Loucy (cell line): ENCODE measurements around the gene STK39.
A peak's percentile ranks its signal among the peaks of the same experiment; 100 is the strongest.

Experiments
- H2AFZ ChIP-seq: fragments of 200-600 bp; sonication (generic); 2 replicates; pipeline ENCODE4 v1.6.0; 2016; ENCODE audit warnings: antibody characterized with exemption, mild to moderate bottlenecking, low read length, moderate library complexity
- H3F3A ChIP-seq: fragments of 200-600 bp; 2 replicates; pipeline ENCODE4 v1.6.0; 2016; ENCODE audit warnings: antibody characterized with exemption, low read depth, mild to moderate bottlenecking
- H3K27me3 ChIP-seq: fragments of 200-600 bp; sonication (generic); 2 replicates; pipeline ENCODE4 v1.6.1; 2014; ENCODE audit warnings: low read length, mild to moderate bottlenecking; ENCODE audit not compliant: insufficient read depth, poor library complexity, severe bottlenecking
- H3K36me3 ChIP-seq: fragments of 200-600 bp; sonication (generic); 2 replicates; pipeline ENCODE4 v1.6.1; 2016; ENCODE audit warnings: low read length; ENCODE audit not compliant: insufficient read depth
- H3K4me1 ChIP-seq: fragments of 200-600 bp; sonication (generic); 2 replicates; pipeline ENCODE4 v1.5.1; 2014; ENCODE audit warnings: low read length, mild to moderate bottlenecking; ENCODE audit not compliant: insufficient read depth, poor library complexity, severe bottlenecking
- H3K4me2 ChIP-seq: fragments of 200-600 bp; sonication (generic); 2 replicates; pipeline ENCODE4 v1.6.0; 2014; ENCODE audit warnings: antibody characterized with exemption, low read length, low read depth, mild to moderate bottlenecking; ENCODE audit not compliant: poor library complexity, severe bottlenecking
- H3K4me3 ChIP-seq: fragments of 200-600 bp; sonication (generic); 2 replicates; pipeline ENCODE4 v1.5.1; 2014; ENCODE audit warnings: low read length, mild to moderate bottlenecking, mixed read lengths; ENCODE audit not compliant: poor library complexity, severe bottlenecking
- H3K79me2 ChIP-seq: fragments of 200-600 bp; sonication (generic); 2 replicates; pipeline ENCODE4 v1.6.1; 2014; ENCODE audit warnings: low read length; ENCODE audit not compliant: insufficient read depth
- H3K9ac ChIP-seq: fragments of 200-600 bp; sonication (generic); 2 replicates; pipeline ENCODE4 v1.6.0; 2014; ENCODE audit warnings: mild to moderate bottlenecking, low read depth, low read length, moderate library complexity; ENCODE audit not compliant: poor library complexity, severe bottlenecking
- H3K9me2 ChIP-seq: fragments of 200-600 bp; sonication (generic); replicated peaks from 2 replicates; pipeline ENCODE4 v1.6.1; 2016; ENCODE audit warnings: low read depth, low read length, mixed read lengths
- H3K9me3 ChIP-seq: fragments of 200-600 bp; sonication (generic); 2 replicates; pipeline ENCODE4 v1.6.1; 2014; ENCODE audit warnings: mild to moderate bottlenecking, antibody characterized with exemption, low read length, low read depth; ENCODE audit not compliant: insufficient read depth
- H4K20me1 ChIP-seq: fragments of 200-600 bp; sonication (generic); 2 replicates; pipeline ENCODE4 v1.6.0; 2014; ENCODE audit warnings: antibody characterized with exemption, low read length, mild to moderate bottlenecking; ENCODE audit not compliant: insufficient read depth, poor library complexity, severe bottlenecking
- CTCF ChIP-seq: fragments of 200-600 bp; sonication (generic); conservative IDR thresholded peaks from 2 replicates; pipeline ENCODE4 v1.5.1; 2014; ENCODE audit warnings: mild to moderate bottlenecking, antibody characterized with exemption, low read length
- EZH2phosphoT487 ChIP-seq: fragments of 200-600 bp; IDR thresholded peaks from 2 replicates; pipeline ENCODE4 v1.6.1; 2018; ENCODE audit warnings: antibody characterized with exemption, mild to moderate bottlenecking, moderate library complexity, borderline replicate concordance

The STK39 gene

GRCh38 chr2:168114619-168115018 is 132.8 kb downstream of the STK39 start:
- Histone ChIP-seq H3K27me3 (no peaks in the 10 kb centered on the region), H3K79me2 (no peaks in the 10 kb centered on the region), H3K9me3 (no peaks in the 10 kb centered on the region), H2AFZ (no peak overlapping the region), H3K36me3 (peaks cover 41% of the 10 kb centered on the region), H4K20me1 (peaks cover 11% of the 10 kb centered on the region), H3K4me1 (peaks cover 4% of the 10 kb centered on the region), H3K9ac (no peak overlapping the region), H3K4me3 (no peak overlapping the region), H3F3A (no peaks in the 10 kb centered on the region), H3K4me2 (no peak overlapping the region), H3K9me2 (no peaks in the 10 kb centered on the region)
- no peak for TF ChIP-seq CTCF

- peak overlapping the region; percentile 15 for H3K4me2 ChIP-seq
- H3K36me3 ChIP-seq: peaks cover 47% of the 10 kb centered on the region
- H3K4me3 ChIP-seq: no peak overlapping the region
- peaks cover 7% of the 10 kb centered on the region for H4K20me1 ChIP-seq
- peaks cover 4% of the 10 kb centered on the region for H3K4me1 ChIP-seq
- no peak overlapping the region for H3K9ac ChIP-seq
- H3K79me2 ChIP-seq: no peaks in the 10 kb centered on the region
- H2AFZ ChIP-seq: no peak overlapping the region
- no peaks in the 10 kb centered on the region for H3F3A ChIP-seq
- H3K9me3 ChIP-seq: no peaks in the 10 kb centered on the region
- H3K9me2 ChIP-seq: no peaks in the 10 kb centered on the region
- TF ChIP-seq CTCF (no peak), EZH2phosphoT487 (no peak)
- H3K27me3 ChIP-seq: no peaks in the 10 kb centered on the region
These were observed 133.4 kb downstream of the STK39 start for GRCh38 chr2:168114040-168114439.

GRCh38 chr2:168107322-168107721 is 140.1 kb downstream of the STK39 start:
- Histone ChIP-seq H3K4me1 (no peaks in the 10 kb centered on the region), H4K20me1 (no peaks in the 10 kb centered on the region), H3K36me3 (peaks cover 44% of the 10 kb centered on the region), H3K27me3 (no peaks in the 10 kb centered on the region), H3K9me3 (no peaks in the 10 kb centered on the region), H3K9me2 (no peaks in the 10 kb centered on the region), H3K9ac (no peak overlapping the region), H3K4me3 (no peak overlapping the region), H3K79me2 (no peaks in the 10 kb centered on the region), H3K4me2 (no peak overlapping the region), H2AFZ (no peak overlapping the region), H3F3A (no peaks in the 10 kb centered on the region)
- TF ChIP-seq CTCF (no peak), EZH2phosphoT487 (no peak)
